NCI-H1694 (cell line): ENCODE measurements around the gene TMEM120A.
"Not testable (repeated sequence)": the region's sequence is repeated elsewhere in the genome, so short reads cannot be mapped to it uniquely, and the experiment has no call there.

Experiments used
- DNase-seq: peaks from one replicate; lab custom pipeline; 2025; lab: John Stamatoyannopoulos, UW

The TMEM120A gene

GRCh38 chr7:75994388-75995051, at the start of gene TMEM120A:
TSS of gene TMEM120A (minus strand) at chr7:75994595. CDS start at chr7:75994570, 25 bp downstream.
- DNase-seq = peak; percentile 70

GRCh38 chr7:76040126-76040525, 45.7 kb upstream of the TMEM120A start:
- no peak for DNase-seq

GRCh38 chr7:76037310-76037709, 42.9 kb upstream of the TMEM120A start:
- no peak for DNase-seq

- DNase-seq = no peak
These were observed 37.6 kb upstream of the TMEM120A start for GRCh38 chr7:76031964-76032363.

- not testable (repeated sequence) for DNase-seq
These were observed 35.3 kb upstream of the TMEM120A start for GRCh38 chr7:76029682-76030081.

GRCh38 chr7:76023002-76023401, 28.6 kb upstream of the TMEM120A start:
- DNase-seq = no peak

GRCh38 chr7:76022026-76022780, 27.8 kb upstream of the TMEM120A start:
- DNase-seq = no peak

GRCh38 chr7:76020031-76020714, 25.8 kb upstream of the TMEM120A start:
- peak; percentile 41 for DNase-seq

- not testable (repeated sequence) for DNase-seq
These were observed 24.1 kb upstream of the TMEM120A start for GRCh38 chr7:76018520-76018919.

GRCh38 chr7:76016191-76016947, 22.0 kb upstream of the TMEM120A start:
- DNase-seq = no peak

- no peak for DNase-seq
These were observed 17.1 kb upstream of the TMEM120A start for GRCh38 chr7:76011442-76011861.

GRCh38 chr7:76009672-76010600, 15.5 kb upstream of the TMEM120A start:
- no peak for DNase-seq

GRCh38 chr7:76008156-76008687, 13.8 kb upstream of the TMEM120A start:
- DNase-seq = no peak

- not testable (repeated sequence) for DNase-seq
These were observed 10.6 kb upstream of the TMEM120A start for GRCh38 chr7:76005004-76005403.

- DNase-seq = no peak
These were observed 9.0 kb upstream of the TMEM120A start for GRCh38 chr7:76003351-76003750.

GRCh38 chr7:76002822-76003221, 8.4 kb upstream of the TMEM120A start:
- no peak for DNase-seq

- DNase-seq = no peak
These were observed 7.7 kb upstream of the TMEM120A start for GRCh38 chr7:76002139-76002538.

- no peak for DNase-seq
These were observed 6.2 kb upstream of the TMEM120A start for GRCh38 chr7:76000566-76000965.

- no peak for DNase-seq
These were observed 3.6 kb upstream of the TMEM120A start for GRCh38 chr7:75998038-75998437.

GRCh38 chr7:75996476-75996875, 2.1 kb upstream of the TMEM120A start:
- no peak for DNase-seq

- DNase-seq = no peak
These were observed 1.6 kb upstream of the TMEM120A start for GRCh38 chr7:75995996-75996395.
